Urinary bladder (tissue), 4 donors: ENCODE results near the gene STAMBPL1. TPM values are rescaled to one million over a fixed set of nuclear protein-coding genes. Genes with fewer than 3 reads are reported as not detected.

ENCODE experiments used
- DNase-seq: peaks from one replicate; pipeline ENCODE4 v3.0.0-alpha.2; 2015; ENCODE audit errors: extremely low spot score
- H3K27ac ChIP-seq: one replicate; pipeline ENCODE4 v1.5.1; 2013; ENCODE audit warnings: low read depth, mild to moderate bottlenecking, moderate library complexity
- H3K36me3 ChIP-seq: one replicate; pipeline ENCODE4 v1.6.1; 2013; ENCODE audit warnings: mild to moderate bottlenecking, moderate library complexity; ENCODE audit not compliant: insufficient read depth
- H3K4me1 ChIP-seq: one replicate; pipeline ENCODE4 v1.6.1; 2013; ENCODE audit warnings: mild to moderate bottlenecking, moderate library complexity; ENCODE audit not compliant: insufficient read depth
- H3K4me3 ChIP-seq: one replicate; pipeline ENCODE4 v1.5.1; 2013; ENCODE audit warnings: low read depth, low read length
- WGBS: extraction: QIAGEN DNeasy Blood & Tissue Kit; methylation state at CpG from one replicate; pipeline ENCODE4 v1.1.7; 2013; 5-methylcytosine and 5-hydroxymethylcytosine counted together
- polyA plus RNA-seq: library from polyadenylated mRNA; stranded (reverse); fragments of 200-250 nt; gene quantifications from one replicate; pipeline ENCODE4 v1.2.3, GENCODE V29; 2013
- total RNA-seq: library from RNA; depleted of rRNA; stranded (reverse); fragments of >200 nt; gene quantifications from one replicate; pipeline ENCODE4 v1.2.3, GENCODE V29; 2014
- donor health status: healthy with polysubstance abuse.
- donor health status: healthy.

STAMBPL1 gene
- total and polyA plus RNA-seq, 2 donors: 2.1 to 29.0 TPM

DNA sequence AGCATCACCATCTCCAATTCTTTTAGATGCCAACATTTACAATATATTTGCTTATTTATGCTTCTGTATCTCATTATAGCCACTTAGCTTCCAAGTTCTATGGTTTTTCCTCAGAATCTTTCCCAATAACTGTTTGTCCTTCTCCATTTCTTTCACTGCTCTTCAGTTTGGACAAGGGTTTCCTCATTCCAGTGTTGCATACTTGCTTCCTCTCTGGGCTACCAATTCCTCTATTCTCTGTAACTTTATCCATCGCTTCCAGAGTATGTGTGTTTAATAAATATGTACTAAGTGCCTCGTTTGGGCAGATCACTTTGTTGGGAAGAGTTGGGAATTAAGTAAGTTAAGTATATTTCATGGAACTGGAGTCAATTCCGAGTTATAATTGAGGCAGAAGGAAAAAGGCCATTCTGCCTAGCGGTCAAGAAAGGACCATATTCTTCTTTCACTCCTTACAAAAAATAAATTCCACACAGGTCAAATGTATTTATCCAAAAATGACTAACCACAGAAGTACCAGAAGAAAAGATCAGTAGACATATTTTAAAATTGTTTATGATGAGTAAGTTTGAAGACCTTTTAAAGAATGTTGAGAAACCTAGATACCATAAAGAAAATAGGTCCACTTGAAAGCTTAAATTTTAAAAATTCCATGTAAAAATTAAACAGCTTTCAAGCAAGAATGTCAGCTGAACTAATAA, 10.8 kb downstream of the STAMBPL1 start:
- no peaks in the 10 kb centered on the region for H3K36me3 ChIP-seq
- DNase-seq: no peak
- 92% methylated on average over 4 of the region's 4 CpGs for WGBS
- no peak overlapping the region for H3K27ac ChIP-seq
- H3K4me1 ChIP-seq: no peaks in the 10 kb centered on the region
- H3K4me3 ChIP-seq: no peak overlapping the region

DNA sequence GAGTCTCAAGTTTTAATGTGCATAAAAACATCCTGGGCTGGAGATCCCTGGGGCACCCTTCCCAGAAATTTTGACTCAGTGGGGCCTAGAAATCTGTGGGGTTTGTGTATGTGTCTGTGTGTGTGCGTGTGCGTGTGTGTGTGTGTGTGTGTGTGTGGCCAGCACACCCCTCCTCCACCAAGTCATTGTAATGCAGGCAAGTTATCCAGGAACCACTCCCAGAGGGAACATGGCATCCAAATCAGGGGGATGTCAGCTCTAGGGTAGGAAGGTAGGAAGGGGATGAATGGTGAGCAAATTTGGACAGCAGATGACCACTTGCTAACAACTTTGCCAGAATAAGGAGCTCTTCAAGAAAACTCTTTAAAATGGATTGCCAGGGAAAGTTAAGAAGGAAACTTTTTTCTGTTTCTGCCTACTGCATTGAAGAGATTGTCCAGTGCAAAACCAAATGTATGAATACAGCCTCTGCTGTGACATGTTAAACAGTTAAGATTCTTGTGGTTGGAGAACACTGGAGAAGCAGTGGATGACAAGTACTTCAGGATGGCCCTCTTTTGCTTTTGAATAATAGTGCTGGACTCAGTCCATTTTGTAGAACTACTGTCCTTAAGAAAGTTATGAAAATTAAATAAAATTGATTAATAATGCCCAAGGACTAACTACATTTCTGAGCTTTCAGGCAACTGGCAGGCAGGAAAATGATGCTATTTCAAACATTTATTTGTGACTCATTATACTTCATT, 12.3 kb downstream of the STAMBPL1 start:
- WGBS: 77% methylated on average over 2 of the region's 2 CpGs
- Histone ChIP-seq H3K4me1 (peaks cover 3% of the 10 kb centered on the region), H3K27ac (no peak overlapping the region)

DNA sequence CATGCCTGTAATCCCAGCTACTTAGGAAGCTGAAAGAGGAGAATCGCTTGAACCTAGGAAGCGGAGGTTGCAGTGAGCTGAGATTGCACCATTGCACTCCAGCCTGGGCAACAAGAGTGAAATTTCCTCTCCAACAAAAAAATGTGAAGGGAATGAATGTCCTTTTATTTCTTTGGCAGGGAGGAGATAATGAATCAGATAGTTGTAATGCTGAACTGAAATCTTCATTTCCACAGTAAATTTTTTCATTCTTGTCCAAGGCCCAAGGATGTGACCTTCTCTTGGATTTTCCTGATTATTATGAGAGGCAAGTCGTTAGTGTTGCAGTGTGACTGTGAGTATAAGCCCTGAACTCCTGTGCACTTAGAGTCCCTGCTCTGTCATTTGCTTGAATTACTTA, 13.6 kb downstream of the STAMBPL1 start:
- 62% methylated on average over 3 of the region's 3 CpGs for WGBS
- Histone ChIP-seq H3K36me3 (no peaks in the 10 kb centered on the region), H3K27ac (no peak overlapping the region), H3K4me1 (peaks cover 3% of the 10 kb centered on the region), H3K4me3 (no peak overlapping the region)
- DNase-seq: no peak

More for the DNA sequence above, 12.3 kb downstream of the STAMBPL1 start:
- Histone ChIP-seq H3K4me3 (no peak overlapping the region), H3K36me3 (no peaks in the 10 kb centered on the region)
- DNase-seq: no peak

DNA sequence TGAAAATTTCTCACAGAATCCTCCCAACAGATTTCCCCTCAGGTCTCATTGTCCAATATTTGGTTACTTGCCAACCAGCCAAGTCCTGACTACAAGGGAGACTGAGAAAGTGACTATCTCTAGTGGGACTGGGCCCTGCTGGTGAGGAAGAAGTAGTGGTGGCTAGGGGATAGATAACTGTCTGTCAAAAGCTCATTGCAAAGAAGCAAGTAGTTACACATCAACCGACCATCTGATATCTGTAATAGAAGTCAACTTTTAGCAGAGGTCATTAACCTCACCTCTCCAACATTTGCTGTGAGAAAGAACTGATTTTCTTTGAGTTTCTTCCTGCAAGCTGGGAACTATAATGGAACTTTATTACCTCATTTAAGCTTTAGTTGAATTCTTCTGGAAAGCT, 15.2 kb downstream of the STAMBPL1 start:
- 69% methylated on average over 1 of the region's 1 CpG for WGBS
- no peak overlapping the region for H3K4me3 ChIP-seq
- peaks cover 3% of the 10 kb centered on the region for H3K4me1 ChIP-seq
- no peaks in the 10 kb centered on the region for H3K36me3 ChIP-seq
- H3K27ac ChIP-seq: no peak overlapping the region
- DNase-seq: no peak

DNA sequence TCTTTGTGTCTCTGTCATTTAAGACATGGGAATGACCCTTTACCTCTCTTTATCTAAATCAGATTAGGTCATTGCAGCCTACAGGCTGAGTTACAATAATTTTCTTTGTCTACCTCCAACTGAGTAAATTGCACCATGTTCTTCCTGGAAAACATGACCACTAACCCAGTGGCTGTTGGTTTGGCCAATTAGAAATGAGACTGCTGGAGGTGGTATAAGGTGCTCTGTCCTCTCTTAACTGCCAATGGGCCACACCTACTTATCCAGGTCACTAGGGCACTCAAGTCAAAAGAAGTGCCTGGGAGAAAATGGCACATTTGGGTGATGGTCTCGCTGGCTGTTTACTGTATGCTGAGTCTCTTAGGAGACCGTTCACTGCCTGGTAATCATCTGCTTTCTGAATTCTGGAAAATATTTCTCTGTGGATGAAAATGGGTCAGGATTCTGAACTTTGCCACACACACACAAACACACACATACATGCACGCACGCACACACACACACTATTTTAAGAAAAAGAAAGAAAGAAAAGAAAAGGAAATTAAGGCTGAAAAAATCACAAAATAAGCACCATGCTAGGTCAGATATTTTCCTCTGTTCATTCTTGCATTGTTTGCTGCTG, 16.4 kb downstream of the STAMBPL1 start:
- 59% methylated on average over 4 of the region's 4 CpGs for WGBS
- Histone ChIP-seq H3K4me3 (no peak overlapping the region), H3K27ac (peak overlapping the region; percentile 79), H3K36me3 (no peaks in the 10 kb centered on the region), H3K4me1 (peaks cover 3% of the 10 kb centered on the region)
- DNase-seq: no peak

DNA sequence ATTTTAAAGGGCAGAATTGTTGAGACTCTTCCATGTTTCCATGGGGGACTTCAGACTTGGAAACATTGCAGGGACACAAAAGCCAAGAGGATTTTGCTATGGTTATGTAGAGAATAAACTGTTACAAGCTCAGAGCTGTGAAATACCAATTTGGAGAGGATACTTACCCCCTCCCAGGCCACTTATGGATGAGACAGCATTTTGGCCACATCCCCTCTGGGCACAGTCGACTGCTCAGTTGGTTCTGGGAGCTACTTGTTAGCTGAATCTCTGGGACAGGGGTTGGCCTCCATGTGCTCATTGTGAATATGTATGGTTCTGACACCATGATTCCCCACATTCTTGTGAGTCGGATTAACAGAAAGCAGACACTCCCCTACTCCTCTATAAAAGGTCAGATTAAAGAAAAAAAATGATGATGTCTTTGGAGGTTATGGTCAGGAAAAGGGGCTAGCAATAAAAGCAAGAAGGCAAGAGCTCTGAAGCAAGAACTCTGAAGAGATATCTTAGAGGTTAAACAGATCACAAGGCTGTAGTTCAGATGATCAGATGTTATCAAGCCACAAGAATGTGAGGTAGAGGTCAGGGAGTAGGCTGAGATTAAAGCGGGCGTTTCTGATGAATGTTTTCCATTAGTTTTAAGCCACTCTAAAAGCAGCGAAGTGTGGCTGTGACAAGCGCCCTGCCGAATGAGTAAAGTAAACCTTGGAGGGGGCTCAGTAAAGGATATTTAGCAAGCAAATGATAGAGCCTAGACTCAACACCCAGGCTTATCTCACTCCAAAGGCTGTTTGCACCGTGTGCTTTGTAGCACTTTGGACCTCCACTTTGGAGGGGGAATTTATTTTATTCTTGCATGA, 17.2 kb downstream of the STAMBPL1 start:
- Histone ChIP-seq H3K4me3 (no peak overlapping the region), H3K4me1 (peaks cover 3% of the 10 kb centered on the region), H3K36me3 (no peaks in the 10 kb centered on the region), H3K27ac (peak overlapping the region; percentile 67)
- 33% methylated on average over 8 of the region's 8 CpGs for WGBS
- no peak for DNase-seq

DNA sequence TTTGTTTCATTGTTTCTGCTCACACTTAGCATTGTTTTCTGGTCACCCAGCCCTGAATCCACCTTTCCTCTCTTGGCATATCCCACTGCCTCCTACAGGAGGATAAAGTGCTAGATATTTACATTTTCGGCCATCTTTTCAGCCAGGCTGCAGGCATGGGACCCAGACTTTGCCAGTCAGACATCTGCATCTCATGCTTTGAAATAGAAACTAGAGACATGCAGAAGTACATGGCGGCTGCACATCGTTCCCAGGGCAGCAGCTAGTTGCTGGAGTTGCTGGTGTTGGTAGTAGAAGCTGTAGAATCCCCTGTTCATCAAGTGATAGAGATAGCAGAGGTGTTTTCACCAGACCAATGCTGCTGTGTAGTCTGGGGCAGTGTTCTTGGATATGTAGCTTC, 18.7 kb downstream of the STAMBPL1 start:
- H3K27ac ChIP-seq: no peak overlapping the region
- 91% methylated on average over 3 of the region's 3 CpGs for WGBS

DNA sequence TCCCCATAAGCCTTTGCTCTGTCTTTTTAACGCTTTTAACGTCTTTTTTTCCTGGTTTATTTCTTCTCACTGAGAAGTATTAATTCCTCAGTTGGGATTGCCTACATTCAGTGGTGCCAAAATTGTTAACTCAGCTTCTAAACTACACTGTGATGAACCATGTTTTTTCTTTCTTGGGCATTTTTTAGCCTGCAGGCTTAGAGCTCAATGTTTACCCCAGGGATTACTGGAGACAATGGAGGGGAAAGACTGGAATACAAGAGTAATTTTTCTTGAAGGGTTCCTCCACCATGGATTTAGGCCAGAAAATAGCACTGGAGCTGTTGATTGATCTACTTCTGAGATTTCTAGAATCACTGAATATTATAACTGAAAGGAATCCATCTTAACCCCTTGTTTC, 19.8 kb downstream of the STAMBPL1 start:
- H3K27ac ChIP-seq: no peak overlapping the region
- DNase-seq: no peak
- WGBS: 59% methylated on average over 2 of the region's 2 CpGs
- peaks cover 3% of the 10 kb centered on the region for H3K4me1 ChIP-seq
- H3K36me3 ChIP-seq: no peaks in the 10 kb centered on the region
- H3K4me3 ChIP-seq: no peak overlapping the region

More for the DNA sequence above, 18.7 kb downstream of the STAMBPL1 start:
- peaks cover 3% of the 10 kb centered on the region for H3K4me1 ChIP-seq
- H3K36me3 ChIP-seq: no peaks in the 10 kb centered on the region
- H3K4me3 ChIP-seq: no peak overlapping the region
- no peak for DNase-seq

DNA sequence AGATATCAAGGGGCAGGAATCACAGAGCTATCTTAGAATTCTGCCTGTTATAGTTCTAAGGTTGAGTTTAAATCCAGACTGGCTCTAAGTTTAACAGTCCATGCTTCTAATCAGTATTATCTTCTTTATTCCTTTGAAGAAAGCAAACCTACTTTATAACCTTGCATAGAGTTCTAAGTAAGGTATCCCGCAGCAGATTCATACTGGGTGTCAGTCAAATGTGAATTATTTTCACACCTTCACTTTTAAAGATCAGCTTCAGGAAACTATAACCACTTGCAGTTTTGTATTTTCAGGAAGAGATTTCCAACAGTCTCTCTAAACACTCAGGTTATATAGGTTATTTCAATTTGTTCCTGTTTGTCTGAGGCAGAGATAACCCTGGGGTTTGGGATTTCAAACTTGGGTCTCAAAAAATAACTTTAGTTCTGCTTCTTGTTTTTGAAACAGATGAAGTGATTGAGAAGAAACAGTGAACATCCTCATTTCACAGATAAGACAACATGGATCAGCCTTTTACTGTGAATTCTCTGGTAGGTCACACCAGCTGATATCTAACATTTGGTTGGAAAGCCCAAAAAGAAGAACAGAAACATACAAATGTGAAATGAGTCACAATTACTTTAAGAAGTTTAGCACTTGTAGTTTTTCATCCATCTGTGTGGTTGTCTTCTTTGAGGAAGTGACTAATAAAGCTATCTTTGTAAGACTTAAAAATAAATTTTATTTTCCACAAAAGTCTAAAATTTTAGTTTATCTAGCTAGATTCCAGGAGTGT, 21.4 kb downstream of the STAMBPL1 start:
- Histone ChIP-seq H3K4me1 (peaks cover 2% of the 10 kb centered on the region), H3K4me3 (no peak overlapping the region), H3K36me3 (no peaks in the 10 kb centered on the region), H3K27ac (no peak overlapping the region)
- no peak for DNase-seq
- WGBS: 87% methylated on average over 1 of the region's 1 CpG

DNA sequence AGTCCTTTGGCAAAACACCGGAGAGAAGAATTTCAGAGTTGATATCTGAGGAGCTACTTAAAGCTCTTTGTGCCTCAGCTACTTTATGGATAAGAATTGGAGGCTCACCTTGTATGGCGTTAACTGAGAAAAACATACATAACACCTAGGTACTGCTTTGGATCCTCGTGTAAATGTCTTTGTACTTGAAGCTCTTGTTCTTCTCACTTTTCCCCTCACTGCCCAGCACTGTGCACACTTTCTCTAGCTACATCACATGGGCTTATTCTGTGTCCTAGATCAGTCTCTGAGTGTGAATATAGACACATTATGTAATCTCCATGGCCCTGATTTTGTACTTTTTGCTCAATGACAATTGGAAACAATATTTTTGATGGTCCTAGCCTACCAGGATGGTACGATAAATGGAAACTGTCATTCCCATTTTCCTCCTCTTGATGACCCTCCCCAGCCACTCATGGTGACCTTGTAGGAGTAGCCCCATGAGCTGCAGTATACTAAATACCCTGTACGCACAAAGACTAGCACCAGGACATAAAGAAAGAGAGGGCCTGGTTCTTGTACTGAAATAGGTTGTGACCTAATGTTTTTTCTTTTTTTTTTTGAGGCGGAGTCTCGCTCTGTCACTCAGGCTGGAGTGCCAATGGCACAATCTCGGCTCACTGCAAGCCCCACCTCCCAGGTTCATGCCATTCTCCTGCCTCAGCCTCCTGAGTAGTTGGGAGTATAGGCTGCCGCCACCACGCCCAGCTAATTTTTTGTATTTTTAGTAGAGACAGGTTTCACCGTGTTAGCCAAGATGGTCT, 22.1 kb downstream of the STAMBPL1 start:
- no peaks in the 10 kb centered on the region for H3K36me3 ChIP-seq
- WGBS: 91% methylated on average over 11 of the region's 11 CpGs

DNA sequence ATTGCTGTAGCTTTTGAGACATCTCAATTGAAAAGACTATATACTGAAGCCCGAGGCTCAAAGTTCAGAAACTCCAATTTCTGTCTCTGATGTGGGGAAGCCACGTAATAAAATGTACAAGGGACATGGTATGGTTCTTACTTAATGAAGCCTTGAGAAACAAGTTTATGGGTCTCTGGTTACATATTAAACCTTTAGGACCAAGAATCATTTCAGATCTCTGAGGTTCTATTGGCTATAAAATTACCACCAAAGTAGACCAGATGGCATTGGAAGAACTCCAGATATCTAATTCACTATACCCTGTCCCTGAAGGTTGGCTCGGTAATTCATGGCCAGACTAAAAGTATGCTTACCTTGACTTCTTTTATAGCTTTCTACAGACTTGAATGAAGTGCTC, 23.7 kb downstream of the STAMBPL1 start:
- Histone ChIP-seq H3K4me1 (no peaks in the 10 kb centered on the region), H3K27ac (no peak overlapping the region), H3K4me3 (no peak overlapping the region), H3K36me3 (no peaks in the 10 kb centered on the region)
- DNase-seq: no peak
- WGBS: 82% methylated on average over 3 of the region's 3 CpGs

More for the DNA sequence above, 22.1 kb downstream of the STAMBPL1 start:
- Histone ChIP-seq H3K27ac (no peak overlapping the region), H3K4me3 (no peak overlapping the region), H3K4me1 (no peaks in the 10 kb centered on the region)
- no peak for DNase-seq

DNA sequence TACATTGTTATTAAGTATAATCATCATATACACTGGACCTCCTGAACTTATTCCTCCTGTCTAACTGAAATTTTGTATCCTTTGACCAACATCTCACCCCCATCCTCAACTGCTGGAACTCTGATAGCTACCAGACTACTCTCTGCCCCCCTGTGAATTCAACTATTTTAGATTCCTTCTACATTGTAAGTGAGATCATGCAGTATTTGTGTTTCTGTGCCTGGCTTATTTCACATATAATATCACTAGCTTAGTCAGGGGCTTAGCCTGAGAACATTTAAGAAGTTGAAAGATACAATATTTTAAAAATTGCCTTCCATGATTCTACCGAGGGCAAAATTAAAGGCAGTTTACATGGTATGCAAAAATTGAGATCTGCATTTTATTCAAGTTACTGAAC, 26.9 kb downstream of the STAMBPL1 start:
- Histone ChIP-seq H3K4me3 (no peak overlapping the region), H3K4me1 (no peaks in the 10 kb centered on the region), H3K27ac (no peak overlapping the region), H3K36me3 (no peaks in the 10 kb centered on the region)
- no peak for DNase-seq
- 59% methylated on average over 1 of the region's 1 CpG for WGBS
